SHP77 (cell line): ENCODE data around the gene GAB1.

Source experiments
- DNase-seq, 2 experiments: peaks; one replicate each; lab custom pipeline; 2025; lab: John Stamatoyannopoulos, UW

The GAB1 gene

GRCh38 chr4:143336781-143337599, at the start of gene GAB1:
GAB1 (plus strand) TSS chr4:143336876; CDS start chr4:143337189, 313 bp downstream.
- peak; percentile 16 to 56 for DNase-seq

GRCh38 chr4:143287572-143287923, 49.1 kb upstream of the GAB1 start:
- no peak for DNase-seq

GRCh38 chr4:143288171-143288570, 48.5 kb upstream of the GAB1 start:
- DNase-seq, result no peak

- no peak for DNase-seq
Measured at GRCh38 chr4:143289370-143289769, 47.3 kb upstream of the GAB1 start.

- no peak for DNase-seq
Measured at GRCh38 chr4:143291314-143291713, 45.4 kb upstream of the GAB1 start.

- no peak for DNase-seq
Measured at GRCh38 chr4:143292858-143293257, 43.8 kb upstream of the GAB1 start.

- DNase-seq, result no peak
Measured at GRCh38 chr4:143294310-143294709, 42.4 kb upstream of the GAB1 start.

- no peak for DNase-seq
Measured at GRCh38 chr4:143294710-143295275, 41.9 kb upstream of the GAB1 start.

GRCh38 chr4:143296397-143297067, 40.1 kb upstream of the GAB1 start:
- no peak for DNase-seq

- no peak for DNase-seq
Measured at GRCh38 chr4:143300860-143301259, 35.8 kb upstream of the GAB1 start.

GRCh38 chr4:143302536-143302935, 34.1 kb upstream of the GAB1 start:
- DNase-seq, result no peak

- no peak for DNase-seq
Measured at GRCh38 chr4:143306788-143307187, 29.9 kb upstream of the GAB1 start.

- no peak for DNase-seq
Measured at GRCh38 chr4:143307531-143307930, 29.1 kb upstream of the GAB1 start.

GRCh38 chr4:143308377-143308776, 28.3 kb upstream of the GAB1 start:
- no peak for DNase-seq

GRCh38 chr4:143311924-143312323, 24.8 kb upstream of the GAB1 start:
- no peak for DNase-seq

- no peak for DNase-seq
Measured at GRCh38 chr4:143313521-143313920, 23.2 kb upstream of the GAB1 start.

GRCh38 chr4:143313996-143314395, 22.7 kb upstream of the GAB1 start:
- no peak for DNase-seq

- no peak for DNase-seq
Measured at GRCh38 chr4:143320113-143320512, 16.6 kb upstream of the GAB1 start.

- DNase-seq, result no peak
Measured at GRCh38 chr4:143326735-143327134, 9.9 kb upstream of the GAB1 start.

GRCh38 chr4:143329985-143330384, 6.7 kb upstream of the GAB1 start:
- no peak for DNase-seq

- DNase-seq, result peak; percentile 11 to 50
Measured at GRCh38 chr4:143335979-143336780, 496 bp upstream of the GAB1 start.

- no peak for DNase-seq
Measured at GRCh38 chr4:143337600-143338287, 1.1 kb downstream of the GAB1 start.
